ENCODE measurements around the gene PDK2.

PDK2 gene

DNA sequence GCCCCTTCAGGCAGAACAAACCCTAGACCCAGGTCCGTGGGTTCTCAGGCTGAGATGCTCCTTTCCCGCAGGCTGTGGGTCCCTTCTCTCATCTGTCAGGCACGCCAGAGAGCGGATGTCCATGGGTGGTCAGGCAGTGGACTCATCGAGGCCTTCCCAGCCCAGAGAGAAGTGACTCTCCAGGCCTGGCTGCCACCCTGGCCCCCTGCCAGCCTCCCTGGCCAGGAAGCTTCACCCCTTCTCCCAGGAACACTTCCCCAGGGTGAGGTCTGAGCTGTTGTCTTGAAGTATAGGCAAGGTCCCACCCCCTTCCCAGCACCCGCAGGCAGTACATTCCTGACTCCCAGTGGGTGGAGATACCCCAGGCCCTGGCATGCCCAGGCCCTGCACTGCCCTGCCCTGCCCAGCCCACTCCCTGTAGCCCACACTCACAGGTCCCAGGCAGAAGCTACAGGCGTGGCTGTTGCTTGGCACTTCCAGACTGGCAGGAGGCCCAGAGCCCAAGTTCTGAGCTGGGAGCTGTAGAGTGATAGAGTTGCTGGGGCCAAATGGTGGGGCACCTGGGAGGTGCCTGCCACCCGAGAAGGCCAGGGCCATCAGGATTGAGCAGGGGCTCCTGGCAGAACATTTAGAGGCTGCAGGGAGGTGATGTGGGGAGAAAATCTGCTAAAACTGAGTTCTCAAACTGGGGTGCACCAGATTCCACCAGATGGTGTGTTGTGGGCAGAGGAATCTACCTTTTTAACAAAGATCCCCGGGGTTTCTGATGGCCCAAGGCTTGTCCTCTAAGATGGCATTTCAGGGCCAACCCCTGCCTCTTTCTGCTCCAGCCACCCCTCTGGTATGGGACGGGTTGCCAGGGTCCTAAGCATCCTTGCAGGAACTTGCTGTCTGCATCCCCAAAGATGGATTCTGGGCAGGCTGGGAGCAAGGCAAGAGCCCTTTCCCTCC, 32.6 kb upstream of the PDK2 start:
- CTCF ChIA-PET = interaction anchor here (0.7 kb wide), 1 partner anchor 25 kb away, joined by 4 read pairs; no protein-coding TSS in a partner anchor
- peaks cover 12% of the 10 kb centered on the region for H3K27me3 Mint-ChIP-seq
- no peak for DNase-seq
- no peaks in the 10 kb centered on the region for H3K9me3 Mint-ChIP-seq
- H3K36me3 Mint-ChIP-seq = peaks cover 3% of the 10 kb centered on the region
- H3K4me1 Mint-ChIP-seq = peaks cover 6% of the 10 kb centered on the region
- H3K27ac Mint-ChIP-seq = no peak overlapping the region
- H3K4me3 Mint-ChIP-seq = no peak overlapping the region

DNA sequence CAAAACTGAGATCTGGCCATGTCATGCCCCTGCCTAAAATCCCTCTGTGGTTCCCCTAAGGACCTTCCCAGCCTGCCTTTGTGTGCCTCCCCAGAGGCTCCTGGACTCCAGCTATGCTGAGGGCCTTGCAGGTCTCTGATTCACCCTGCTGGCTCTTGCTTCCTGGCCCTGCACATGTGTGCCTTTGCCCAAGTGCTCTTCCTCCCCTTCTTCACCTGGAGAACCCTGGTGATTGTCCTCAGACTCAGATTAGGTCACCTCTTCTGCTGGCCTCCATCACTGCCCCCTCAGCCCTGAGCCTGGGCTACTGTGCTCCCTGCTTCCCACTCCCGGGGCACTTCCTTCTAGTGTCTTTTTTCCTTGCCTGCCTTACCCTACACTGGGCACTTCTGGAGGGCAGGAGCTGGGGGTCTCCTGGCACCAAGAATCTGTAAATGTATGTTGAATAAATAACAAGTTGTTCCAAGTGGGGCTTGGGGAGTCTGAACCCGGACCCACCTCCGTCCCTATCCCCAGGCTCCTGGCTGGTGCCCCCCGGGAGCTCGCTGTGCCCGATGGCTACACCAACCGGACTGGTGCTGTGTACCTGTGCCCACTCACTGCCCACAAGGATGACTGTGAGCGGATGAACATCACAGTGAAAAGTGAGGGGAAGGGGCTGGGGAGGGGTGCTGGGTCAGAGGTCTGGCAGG, 31.4 kb upstream of the PDK2 start:
- no peaks in the 10 kb centered on the region for H3K9me3 Mint-ChIP-seq
- no peak overlapping the region for H3K4me3 Mint-ChIP-seq
- no peak for DNase-seq
- H3K27ac Mint-ChIP-seq = no peak overlapping the region
- no peaks in the 10 kb centered on the region for H3K4me1 Mint-ChIP-seq
- peaks cover under 1% of the 10 kb centered on the region for H3K27me3 Mint-ChIP-seq
- H3K36me3 Mint-ChIP-seq = no peaks in the 10 kb centered on the region
- CTCF ChIA-PET = interaction anchor here (2.0 kb wide), 1 partner anchor 24 kb away, joined by 7 read pairs; no protein-coding TSS in a partner anchor

GRCh38 chr17:50064253-50065001, 30.7 kb upstream of the PDK2 start:
- H3K9me3 Mint-ChIP-seq = no peaks in the 10 kb centered on the region
- H3K4me1 Mint-ChIP-seq = no peaks in the 10 kb centered on the region
- no peaks in the 10 kb centered on the region for H3K36me3 Mint-ChIP-seq
- DNase-seq = no peak
- no peak overlapping the region for H3K4me3 Mint-ChIP-seq
- no peaks in the 10 kb centered on the region for H3K27me3 Mint-ChIP-seq
- no peak overlapping the region for H3K27ac Mint-ChIP-seq
- CTCF ChIA-PET = interaction anchor here (2.0 to 2.8 kb wide), 2 partner anchors 23 to 30 kb away, joined by 7 to 8 read pairs; no protein-coding TSS in a partner anchor

GRCh38 chr17:50065056-50065455, 30.1 kb upstream of the PDK2 start:
- Mint-ChIP-seq H3K36me3 (no peaks in the 10 kb centered on the region), H3K4me1 (no peaks in the 10 kb centered on the region), H3K9me3 (no peaks in the 10 kb centered on the region), H3K27ac (no peak overlapping the region), H3K27me3 (no peaks in the 10 kb centered on the region), H3K4me3 (no peak overlapping the region)
- CTCF ChIA-PET = interaction anchor here (2.0 to 2.8 kb wide), 2 partner anchors 23 to 29 kb away, joined by 7 to 8 read pairs; no protein-coding TSS in a partner anchor
- DNase-seq = no peak

DNA sequence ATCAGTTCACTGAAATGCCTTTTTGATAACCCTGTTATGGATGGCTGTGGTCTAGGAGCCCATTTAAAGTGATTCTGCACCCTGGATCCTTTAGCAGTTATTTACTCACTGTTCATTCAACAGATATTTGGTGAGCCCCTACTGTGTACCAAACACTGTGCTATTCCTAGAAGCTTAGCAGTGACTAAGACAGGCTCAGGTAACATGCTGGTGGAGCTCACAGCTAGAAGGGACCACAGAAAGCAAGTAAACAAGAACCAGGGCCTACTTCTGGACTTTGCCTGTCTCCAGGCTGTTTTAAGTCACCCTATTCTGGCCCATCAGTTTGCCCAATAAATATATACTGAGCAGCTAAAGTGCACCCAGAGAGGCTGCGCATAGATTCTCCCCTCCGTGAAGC, 28.2 kb upstream of the PDK2 start:
- H3K27ac Mint-ChIP-seq = no peak overlapping the region
- peaks cover 6% of the 10 kb centered on the region for H3K36me3 Mint-ChIP-seq
- CTCF ChIA-PET = interaction anchor here (1.1 to 3.1 kb wide), 4 partner anchors 9 to 27 kb away, joined by 3 to 14 read pairs (median 6); no protein-coding TSS in a partner anchor
- H3K9me3 Mint-ChIP-seq = no peaks in the 10 kb centered on the region
- H3K27me3 Mint-ChIP-seq = no peaks in the 10 kb centered on the region
- no peak overlapping the region for H3K4me3 Mint-ChIP-seq
- DNase-seq = no peak
- H3K4me1 Mint-ChIP-seq = no peaks in the 10 kb centered on the region

DNA sequence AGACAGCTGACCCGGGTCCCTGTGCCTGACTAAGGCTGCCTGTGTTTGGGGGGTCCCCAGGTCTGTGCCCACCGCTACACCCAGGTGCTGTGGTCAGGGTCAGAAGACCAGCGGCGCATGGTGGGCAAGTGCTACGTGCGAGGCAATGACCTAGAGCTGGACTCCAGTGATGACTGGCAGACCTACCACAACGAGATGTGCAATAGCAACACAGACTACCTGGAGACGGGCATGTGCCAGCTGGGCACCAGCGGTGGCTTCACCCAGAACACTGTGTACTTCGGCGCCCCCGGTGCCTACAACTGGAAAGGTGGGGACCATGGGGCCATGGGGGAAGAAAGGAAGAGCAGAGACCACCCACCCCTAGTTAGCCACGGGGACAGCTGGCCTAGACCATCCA, 27.2 kb upstream of the PDK2 start:
- H3K4me3 Mint-ChIP-seq = no peak overlapping the region
- H3K4me1 Mint-ChIP-seq = no peaks in the 10 kb centered on the region
- no peaks in the 10 kb centered on the region for H3K9me3 Mint-ChIP-seq
- no peak overlapping the region for H3K27ac Mint-ChIP-seq
- peaks cover 6% of the 10 kb centered on the region for H3K36me3 Mint-ChIP-seq
- DNase-seq = no peak
- H3K27me3 Mint-ChIP-seq = no peaks in the 10 kb centered on the region
- CTCF ChIA-PET = interaction anchor here (1.6 to 3.1 kb wide), 2 partner anchors 10 to 26 kb away, joined by 5 to 14 read pairs; no protein-coding TSS in a partner anchor

- no peaks in the 10 kb centered on the region for H3K9me3 Mint-ChIP-seq
- peaks cover 6% of the 10 kb centered on the region for H3K36me3 Mint-ChIP-seq
- CTCF ChIA-PET = no interaction called here
- no peak overlapping the region for H3K4me3 Mint-ChIP-seq
- H3K27me3 Mint-ChIP-seq = no peaks in the 10 kb centered on the region
- no peak overlapping the region for H3K27ac Mint-ChIP-seq
- no peaks in the 10 kb centered on the region for H3K4me1 Mint-ChIP-seq
- no peak for DNase-seq
These were observed 24.1 kb upstream of the PDK2 start for GRCh38 chr17:50070908-50071680.

- no peaks in the 10 kb centered on the region for H3K9me3 Mint-ChIP-seq
- CTCF ChIA-PET = interaction anchor here (0.9 kb wide), 1 partner anchor 15 kb away, joined by 3 read pairs; no protein-coding TSS in a partner anchor
- H3K4me3 Mint-ChIP-seq = no peak overlapping the region
- DNase-seq = no peak
- no peaks in the 10 kb centered on the region for H3K27me3 Mint-ChIP-seq
- peaks cover 6% of the 10 kb centered on the region for H3K36me3 Mint-ChIP-seq
- H3K4me1 Mint-ChIP-seq = no peaks in the 10 kb centered on the region
- no peak overlapping the region for H3K27ac Mint-ChIP-seq
These were observed 23.5 kb upstream of the PDK2 start for GRCh38 chr17:50071692-50072091.

DNA sequence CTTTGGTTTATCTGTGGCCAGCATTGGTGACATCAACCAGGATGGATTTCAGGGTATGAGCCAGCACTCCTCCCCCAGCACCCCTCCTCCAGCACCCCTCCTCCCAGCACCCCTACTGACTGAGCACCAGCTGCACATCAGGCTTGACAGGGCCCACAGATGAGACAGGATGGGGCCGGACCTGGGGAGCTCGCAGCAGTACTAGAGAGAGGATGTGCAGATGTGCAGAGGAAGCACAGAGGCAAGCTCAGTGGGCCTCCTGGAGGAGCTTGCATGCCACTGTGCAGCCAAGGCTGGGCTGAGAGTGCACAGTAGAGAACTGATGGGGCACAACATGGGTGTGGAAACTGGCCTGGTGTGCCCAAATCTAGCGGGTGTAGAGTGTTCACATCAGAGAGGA, 23.0 kb upstream of the PDK2 start:
- Mint-ChIP-seq H3K27me3 (no peaks in the 10 kb centered on the region), H3K36me3 (peaks cover 6% of the 10 kb centered on the region), H3K4me3 (no peak overlapping the region), H3K27ac (no peak overlapping the region), H3K9me3 (no peaks in the 10 kb centered on the region), H3K4me1 (no peaks in the 10 kb centered on the region)
- DNase-seq = no peak
- CTCF ChIA-PET = interaction anchor here (0.9 kb wide), 1 partner anchor 15 kb away, joined by 3 read pairs; no protein-coding TSS in a partner anchor

DNA sequence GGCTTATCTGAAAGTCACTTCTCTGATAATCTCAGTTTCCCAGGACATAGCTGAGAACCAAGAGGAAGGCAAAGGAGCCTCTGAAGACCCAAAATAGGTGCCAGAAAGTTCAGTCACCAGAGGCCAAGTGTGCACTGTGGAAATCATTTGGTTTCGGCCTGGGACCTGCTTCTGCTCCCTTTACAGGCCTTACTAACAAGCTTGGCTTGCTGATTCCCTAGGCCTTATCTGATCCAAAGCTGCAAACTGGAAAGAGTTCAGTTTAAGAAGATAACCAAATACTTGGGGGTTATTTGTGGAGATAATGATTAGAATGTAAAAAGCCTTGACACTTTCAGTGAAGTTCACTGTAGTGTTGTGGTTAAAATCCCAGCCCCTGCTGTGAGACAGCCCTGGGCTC, 22.2 kb upstream of the PDK2 start:
- H3K27ac Mint-ChIP-seq = no peak overlapping the region
- H3K4me3 Mint-ChIP-seq = no peak overlapping the region
- no peaks in the 10 kb centered on the region for H3K9me3 Mint-ChIP-seq
- no peak for DNase-seq
- CTCF ChIA-PET = interaction anchor here (0.8 kb wide), 1 partner anchor 43 kb away, joined by 3 read pairs; no protein-coding TSS in a partner anchor
- peaks cover 6% of the 10 kb centered on the region for H3K36me3 Mint-ChIP-seq
- H3K27me3 Mint-ChIP-seq = no peaks in the 10 kb centered on the region
- no peaks in the 10 kb centered on the region for H3K4me1 Mint-ChIP-seq

DNA sequence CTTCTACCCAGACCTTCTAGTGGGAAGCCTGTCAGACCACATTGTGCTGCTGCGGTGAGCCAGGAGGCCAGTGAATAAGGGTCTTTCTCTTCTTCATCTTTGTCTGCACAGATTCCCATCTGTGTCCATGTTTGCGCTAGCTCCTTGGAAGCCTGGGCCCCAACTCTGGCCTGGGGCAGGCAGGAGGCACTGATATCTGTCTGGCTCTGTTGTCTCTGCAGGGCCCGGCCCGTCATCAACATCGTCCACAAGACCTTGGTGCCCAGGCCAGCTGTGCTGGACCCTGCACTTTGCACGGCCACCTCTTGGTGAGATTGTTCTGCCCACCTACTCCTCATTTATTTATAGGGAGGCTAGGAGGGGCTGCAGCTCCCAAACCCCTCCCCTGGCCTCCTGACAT, 20.9 kb upstream of the PDK2 start:
- CTCF ChIA-PET = interaction anchor here (1.1 to 2.0 kb wide), 3 partner anchors 13 to 20 kb away, joined by 3 to 8 read pairs (median 4); no protein-coding TSS in a partner anchor
- H3K9me3 Mint-ChIP-seq = no peaks in the 10 kb centered on the region
- H3K4me1 Mint-ChIP-seq = no peaks in the 10 kb centered on the region
- H3K27me3 Mint-ChIP-seq = no peaks in the 10 kb centered on the region
- H3K36me3 Mint-ChIP-seq = peaks cover 6% of the 10 kb centered on the region
- DNase-seq = no peak
- H3K4me3 Mint-ChIP-seq = no peak overlapping the region
- H3K27ac Mint-ChIP-seq = no peak overlapping the region

DNA sequence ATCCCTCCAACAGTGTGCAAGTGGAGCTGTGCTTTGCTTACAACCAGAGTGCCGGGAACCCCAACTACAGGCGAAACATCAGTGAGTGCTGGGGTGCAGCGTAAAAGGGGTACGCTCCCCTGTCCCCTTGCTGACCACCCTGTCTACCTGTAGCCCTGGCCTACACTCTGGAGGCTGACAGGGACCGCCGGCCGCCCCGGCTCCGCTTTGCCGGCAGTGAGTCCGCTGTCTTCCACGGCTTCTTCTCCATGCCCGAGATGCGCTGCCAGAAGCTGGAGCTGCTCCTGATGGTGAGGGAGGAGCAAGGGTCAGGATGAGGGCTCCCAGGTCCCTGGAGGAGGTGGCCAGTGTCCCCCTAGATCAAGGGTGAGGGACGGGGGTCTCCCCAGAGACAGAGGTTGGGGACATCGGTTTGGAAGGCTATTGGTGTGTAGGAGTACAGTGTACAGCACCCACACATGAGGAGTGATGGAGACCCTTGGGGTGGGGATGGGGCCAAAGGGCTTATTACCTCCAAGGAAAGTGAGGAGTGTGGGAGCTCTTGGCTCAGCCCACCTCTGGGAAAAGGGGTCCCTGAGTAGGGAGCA, 19.6 kb upstream of the PDK2 start:
- no peak overlapping the region for H3K27ac Mint-ChIP-seq
- CTCF ChIA-PET = interaction anchor here (1.6 to 2.0 kb wide), 2 partner anchors 12 to 20 kb away, joined by 4 to 8 read pairs; partner anchors contain the start of gene ITGA3
- H3K4me3 Mint-ChIP-seq = no peak overlapping the region
- no peak for DNase-seq
- no peaks in the 10 kb centered on the region for H3K4me1 Mint-ChIP-seq
- no peaks in the 10 kb centered on the region for H3K9me3 Mint-ChIP-seq
- no peaks in the 10 kb centered on the region for H3K27me3 Mint-ChIP-seq
- peaks cover 6% of the 10 kb centered on the region for H3K36me3 Mint-ChIP-seq

DNA sequence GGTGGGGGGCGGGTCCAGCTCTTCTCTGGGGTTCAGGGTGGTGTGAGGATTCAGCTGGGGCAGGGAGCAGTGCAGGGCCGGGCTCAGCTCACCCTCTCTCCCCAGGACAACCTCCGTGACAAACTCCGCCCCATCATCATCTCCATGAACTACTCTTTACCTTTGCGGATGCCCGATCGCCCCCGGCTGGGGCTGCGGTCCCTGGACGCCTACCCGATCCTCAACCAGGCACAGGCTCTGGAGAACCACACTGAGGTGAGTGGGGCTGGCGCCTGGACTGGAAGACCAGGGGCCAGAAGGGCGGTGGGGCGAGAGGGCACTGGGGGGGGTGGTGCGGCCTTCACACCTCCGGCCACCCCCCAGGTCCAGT, 18.9 kb upstream of the PDK2 start:
- Mint-ChIP-seq H3K27ac (no peak overlapping the region), H3K4me1 (no peaks in the 10 kb centered on the region), H3K4me3 (no peak overlapping the region), H3K36me3 (peaks cover 4% of the 10 kb centered on the region), H3K27me3 (no peaks in the 10 kb centered on the region), H3K9me3 (no peaks in the 10 kb centered on the region)
- no peak for DNase-seq
- CTCF ChIA-PET = interaction anchor here (1.6 kb wide), 1 partner anchor 20 kb away, joined by 4 read pairs; the partner anchor contains the start of gene ITGA3

All from activated naive CD4-positive, alpha-beta T cell treated with anti-CD3 and anti-CD28 coated beads, Interleukin-2, amount 10 ng/mL, durations not matched to agents 7 days and 5 days (primary cell).